GM06990 (cell line): Measurements from ENCODE around the gene MBNL2.

Source experiments
- DNase-seq: peaks from one replicate; pipeline ENCODE4 v3.0.0-alpha.2; 2011; ENCODE audit not compliant: insufficient read length; ENCODE audit errors: extremely low read depth
- H3K27me3 ChIP-seq: replicated peaks from 2 replicates; pipeline ENCODE4 v1.6.0; 2011; ENCODE audit warnings: low read length; ENCODE audit not compliant: control insufficient read depth, insufficient read depth
- H3K36me3 ChIP-seq: 2 replicates; pipeline ENCODE4 v1.5.1; 2011; ENCODE audit warnings: low read length; ENCODE audit not compliant: control insufficient read depth, insufficient read depth
- H3K4me3 ChIP-seq: replicated peaks from 2 replicates; pipeline ENCODE4 v1.5.1; 2011; ENCODE audit warnings: low read depth, mild to moderate bottlenecking, control low read depth, low read length
- TF ChIP-seq, protein P1 (sequence below): IDR thresholded peaks from 2 replicates; pipeline ENCODE4 v1.5.1; 2011; ENCODE audit warnings: low read length, control low read depth, mild to moderate bottlenecking, inconsistent platforms; ENCODE audit not compliant: insufficient read depth, poor library complexity, severe bottlenecking

Gene MBNL2

DNA sequence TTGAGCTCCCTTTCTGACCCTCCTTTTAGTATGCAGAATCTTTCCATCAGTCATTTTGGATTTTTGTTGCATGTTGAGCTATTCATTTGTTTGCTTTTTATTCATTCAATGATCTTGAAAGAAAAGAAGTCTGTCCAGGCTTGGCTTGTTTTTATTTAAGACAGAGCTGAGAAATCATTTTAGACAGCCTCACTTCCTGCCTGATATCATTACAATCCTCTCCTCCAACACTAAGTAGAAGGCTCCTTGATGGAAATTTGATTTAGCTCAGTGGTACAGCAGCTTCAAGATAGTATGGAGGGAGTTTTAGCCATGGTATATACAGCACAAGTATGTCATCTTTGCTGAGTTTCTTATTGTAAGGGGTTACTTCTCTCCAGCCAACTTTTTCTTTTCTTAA, 28.4 kb downstream of the MBNL2 start:
- no peaks in the 10 kb centered on the region for H3K27me3 ChIP-seq
- no peak for DNase-seq
- TF ChIP-seq, protein P1, sequence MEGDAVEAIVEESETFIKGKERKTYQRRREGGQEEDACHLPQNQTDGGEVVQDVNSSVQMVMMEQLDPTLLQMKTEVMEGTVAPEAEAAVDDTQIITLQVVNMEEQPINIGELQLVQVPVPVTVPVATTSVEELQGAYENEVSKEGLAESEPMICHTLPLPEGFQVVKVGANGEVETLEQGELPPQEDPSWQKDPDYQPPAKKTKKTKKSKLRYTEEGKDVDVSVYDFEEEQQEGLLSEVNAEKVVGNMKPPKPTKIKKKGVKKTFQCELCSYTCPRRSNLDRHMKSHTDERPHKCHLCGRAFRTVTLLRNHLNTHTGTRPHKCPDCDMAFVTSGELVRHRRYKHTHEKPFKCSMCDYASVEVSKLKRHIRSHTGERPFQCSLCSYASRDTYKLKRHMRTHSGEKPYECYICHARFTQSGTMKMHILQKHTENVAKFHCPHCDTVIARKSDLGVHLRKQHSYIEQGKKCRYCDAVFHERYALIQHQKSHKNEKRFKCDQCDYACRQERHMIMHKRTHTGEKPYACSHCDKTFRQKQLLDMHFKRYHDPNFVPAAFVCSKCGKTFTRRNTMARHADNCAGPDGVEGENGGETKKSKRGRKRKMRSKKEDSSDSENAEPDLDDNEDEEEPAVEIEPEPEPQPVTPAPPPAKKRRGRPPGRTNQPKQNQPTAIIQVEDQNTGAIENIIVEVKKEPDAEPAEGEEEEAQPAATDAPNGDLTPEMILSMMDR: no peak
- H3K4me3 ChIP-seq: no peak overlapping the region
- H3K36me3 ChIP-seq: no peaks in the 10 kb centered on the region

GRCh38 chr13:97252735-97253134, 30.6 kb downstream of the MBNL2 start:
- no peak for DNase-seq
- no peaks in the 10 kb centered on the region for H3K27me3 ChIP-seq
- H3K4me3 ChIP-seq: no peak overlapping the region
- TF ChIP-seq, protein P1: no peak
- H3K36me3 ChIP-seq: no peaks in the 10 kb centered on the region

- Histone ChIP-seq H3K4me3 (no peak overlapping the region), H3K36me3 (no peaks in the 10 kb centered on the region), H3K27me3 (no peaks in the 10 kb centered on the region)
- DNase-seq: no peak
- TF ChIP-seq, protein P1: no peak
Measured at GRCh38 chr13:97253581-97254293, 31.6 kb downstream of the MBNL2 start.

DNA sequence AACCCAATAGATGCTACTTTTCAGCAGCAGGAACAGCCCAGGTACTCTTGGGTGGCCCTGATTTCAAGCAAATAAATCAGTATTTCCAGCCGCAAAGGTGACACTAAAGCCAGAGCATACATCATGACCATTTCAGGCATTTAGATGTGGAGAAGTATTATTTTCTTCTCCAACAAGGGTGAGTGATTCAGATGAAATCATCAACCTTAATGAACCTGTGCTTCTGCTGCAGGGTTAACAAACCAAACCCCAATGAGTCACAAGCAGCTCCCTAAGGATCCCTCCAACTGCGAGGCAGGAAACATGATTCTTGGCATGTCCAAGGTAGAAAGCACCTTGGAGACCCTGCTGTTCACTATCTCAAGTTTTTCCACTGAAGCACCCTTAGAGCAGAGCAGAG, 32.7 kb downstream of the MBNL2 start:
- DNase-seq: no peak
- no peak overlapping the region for H3K4me3 ChIP-seq
- TF ChIP-seq, protein P1: no peak

GRCh38 chr13:97255515-97256021, 33.4 kb downstream of the MBNL2 start:
- DNase-seq: no peak
- TF ChIP-seq, protein P1: no peak
- Histone ChIP-seq H3K36me3 (no peaks in the 10 kb centered on the region), H3K27me3 (no peaks in the 10 kb centered on the region), H3K4me3 (no peak overlapping the region)

More for the DNA sequence above, 32.7 kb downstream of the MBNL2 start:
- no peaks in the 10 kb centered on the region for H3K36me3 ChIP-seq
- H3K27me3 ChIP-seq: no peaks in the 10 kb centered on the region
